HL-60/S4 (cell line): ENCODE results near the gene GBX1.

Source experiments
- in situ Hi-C: fragments of 300-500 bp; cut with MboI; formaldehyde crosslinking; loops from 2 replicates; pipeline ENCODE4 v1.14.3; 2022; ENCODE audit warnings: low sequenced_read_pairs

GBX1 gene

DNA sequence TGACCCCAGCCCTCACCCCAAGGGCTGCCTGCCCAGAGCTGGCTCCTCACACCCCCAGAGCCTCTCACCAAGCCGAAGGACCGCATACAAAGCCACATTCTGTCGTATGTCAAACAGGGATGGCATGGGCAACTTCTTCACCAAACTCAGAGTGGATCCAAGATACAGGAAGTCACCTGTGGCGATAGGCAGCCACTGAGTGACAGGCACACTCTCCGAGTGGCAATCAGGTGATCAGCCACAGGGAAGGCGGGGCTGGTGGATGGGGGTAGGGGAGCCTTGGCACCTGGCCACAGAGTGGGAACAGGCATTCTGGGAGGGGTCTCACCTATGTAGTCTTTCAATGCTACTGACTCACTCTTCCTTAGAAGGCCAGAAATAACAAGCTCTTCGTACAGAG is 26.7 kb upstream of the GBX1 start:
- in situ Hi-C loops = no loop called here

DNA sequence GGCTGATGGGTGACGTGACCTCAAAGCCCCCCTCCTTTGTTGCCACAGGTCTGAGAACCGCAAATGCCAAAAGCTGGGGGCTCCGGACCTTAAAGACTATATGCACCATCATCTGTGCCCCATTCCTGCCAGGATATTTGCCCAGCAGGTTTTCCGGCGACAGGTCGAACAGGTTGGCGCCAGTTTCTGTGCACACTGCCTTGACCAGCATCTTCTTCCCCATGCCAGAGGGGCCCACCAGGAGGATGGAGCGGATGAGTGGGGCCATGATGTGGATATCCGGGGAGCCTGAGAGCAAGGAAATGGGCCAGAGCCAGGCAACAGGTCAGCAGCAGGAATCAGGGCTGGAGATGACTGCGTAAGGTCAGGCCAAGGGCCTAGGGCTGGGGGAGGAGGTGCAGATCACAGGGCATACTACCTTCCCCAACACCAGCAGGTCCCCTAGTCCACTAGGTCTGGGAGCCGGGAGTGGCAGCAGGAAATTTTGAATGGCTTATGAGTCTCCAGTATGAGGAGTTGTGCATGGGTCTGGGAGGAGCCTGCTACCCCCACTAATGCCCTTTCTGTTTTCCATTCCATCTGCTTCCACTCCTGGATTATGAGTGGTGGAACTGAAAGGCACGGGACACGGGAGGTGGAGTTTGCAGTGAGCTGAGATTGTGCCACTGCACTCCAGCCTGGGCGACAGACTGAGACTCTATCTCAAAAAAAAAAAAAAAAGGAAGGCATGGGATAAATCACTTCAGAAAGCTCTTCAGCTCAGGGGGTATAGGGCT is 25.9 kb upstream of the GBX1 start:
- in situ Hi-C loops = no loop called here

DNA sequence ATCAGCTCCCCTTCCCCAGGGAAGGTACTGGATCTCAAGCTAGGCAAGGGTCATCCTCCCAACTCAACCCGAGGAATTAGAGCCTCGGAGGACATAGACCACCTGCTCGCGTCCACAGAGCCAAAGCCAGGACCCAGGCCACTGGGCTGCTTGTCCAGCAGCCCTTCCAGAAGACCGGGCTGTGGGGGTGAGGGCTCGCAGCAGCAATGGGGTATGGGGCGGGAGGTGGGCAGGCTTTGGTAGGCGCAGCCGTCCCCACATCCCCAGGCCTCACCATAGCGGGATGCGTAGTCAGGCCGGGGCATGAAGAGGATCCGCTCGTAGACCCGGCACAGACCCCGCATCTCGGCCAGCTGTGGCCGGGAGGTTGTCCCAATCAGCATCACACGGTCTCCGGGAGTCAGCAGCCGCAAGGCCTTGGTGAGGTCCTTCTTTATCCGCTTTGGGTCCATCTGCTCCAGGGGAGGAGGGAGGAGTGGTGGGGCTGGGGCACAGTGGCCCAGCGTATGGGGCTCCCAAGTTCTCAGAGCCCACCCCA is 24.6 kb upstream of the GBX1 start:
- in situ Hi-C loops = no loop called here

DNA sequence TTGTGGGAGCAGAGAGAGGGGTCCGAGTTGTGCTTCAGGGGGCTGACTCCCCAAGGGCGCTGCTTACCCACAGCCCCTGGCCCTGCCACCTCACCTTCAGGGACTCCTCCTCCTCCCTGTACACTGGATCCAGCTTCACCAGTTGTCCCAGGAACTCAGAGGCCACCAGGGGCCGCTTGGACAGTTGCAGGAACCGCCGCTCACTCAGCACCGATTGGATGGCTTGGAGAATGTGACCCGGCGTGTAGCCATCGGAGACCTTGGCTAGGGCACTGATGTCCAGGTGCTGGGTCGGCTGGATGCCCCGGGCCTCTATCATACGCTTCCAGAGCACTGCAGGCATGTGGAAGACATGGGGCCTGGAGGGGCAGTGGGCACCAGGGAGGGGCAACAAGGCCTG is 24.1 kb upstream of the GBX1 start:
- in situ Hi-C loops = no loop called here

DNA sequence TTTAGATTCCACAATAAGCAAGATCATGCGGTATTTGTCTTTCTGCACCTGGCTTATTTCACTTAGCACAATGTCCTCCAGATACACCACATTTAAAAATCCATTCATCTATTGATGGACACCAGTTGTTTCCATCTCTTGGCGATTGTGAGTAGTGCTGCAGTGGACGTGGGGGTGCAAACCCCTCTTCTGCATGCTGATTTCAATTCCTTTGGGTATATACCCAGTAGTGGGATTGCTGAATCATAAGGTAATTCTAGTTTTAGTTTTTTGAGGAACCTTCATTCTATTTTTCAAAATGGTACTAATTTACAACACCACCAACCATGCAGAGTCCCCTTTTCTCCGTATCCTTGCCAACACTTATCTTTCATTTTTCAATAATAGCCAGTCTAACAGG is 21.5 kb upstream of the GBX1 start:
- in situ Hi-C loops = no loop called here

DNA sequence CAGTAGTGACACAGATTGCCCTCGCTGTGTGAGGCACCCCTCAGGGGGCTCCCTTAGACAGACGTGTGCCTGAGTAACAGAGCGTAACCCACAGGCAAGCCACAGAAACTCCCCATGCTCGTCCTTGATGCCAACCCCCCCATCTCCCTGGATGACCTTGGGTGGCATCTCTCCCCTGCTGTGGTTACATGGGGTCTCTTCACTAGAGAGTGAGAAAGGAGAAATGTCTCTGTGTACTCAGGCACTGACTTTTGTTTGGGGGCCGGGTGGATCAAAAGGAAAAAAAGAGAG is 20.7 kb upstream of the GBX1 start:
- in situ Hi-C loops = no loop called here

DNA sequence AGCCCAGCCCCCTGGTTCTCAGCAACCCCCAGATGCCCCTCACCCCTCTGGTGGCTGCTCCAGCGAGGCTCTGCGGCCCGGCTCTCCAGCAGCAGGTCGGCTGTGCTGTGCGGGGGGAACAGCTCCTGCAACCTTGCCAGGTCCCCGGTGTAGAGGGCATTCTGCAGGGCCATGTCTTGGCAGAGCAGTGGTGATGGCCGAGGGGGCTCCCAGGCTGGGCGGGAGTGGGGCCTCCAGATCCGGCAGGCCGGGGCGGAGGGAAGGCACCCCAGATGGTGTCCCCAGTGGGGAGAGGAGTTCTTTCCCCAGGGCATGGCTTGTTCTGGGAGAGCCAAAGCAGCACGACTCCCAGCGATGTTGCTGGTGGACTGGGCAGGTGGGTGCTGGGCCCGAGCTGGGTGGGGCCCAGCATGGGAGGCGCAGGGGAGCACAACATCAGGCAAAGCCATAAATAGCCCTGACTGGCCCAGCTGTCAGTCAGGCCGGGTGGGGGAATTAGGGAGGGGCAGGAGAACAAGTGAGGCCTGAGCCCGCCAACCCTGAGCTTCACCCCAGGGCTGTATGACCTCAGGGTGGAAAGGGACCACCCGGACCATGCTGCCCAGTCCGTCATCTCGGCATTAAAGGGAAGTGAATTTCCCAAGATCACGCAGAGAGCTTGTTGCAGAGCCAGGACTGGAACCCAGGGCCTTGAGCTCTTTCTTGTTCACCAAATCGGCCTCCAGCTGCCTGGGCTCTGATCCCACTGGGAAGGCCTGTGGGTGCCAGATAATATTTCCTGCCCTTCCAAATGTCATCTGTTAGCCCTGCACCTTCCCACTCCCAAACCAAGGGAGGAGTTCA is 20.1 kb upstream of the GBX1 start:
- in situ Hi-C loops = no loop called here

DNA sequence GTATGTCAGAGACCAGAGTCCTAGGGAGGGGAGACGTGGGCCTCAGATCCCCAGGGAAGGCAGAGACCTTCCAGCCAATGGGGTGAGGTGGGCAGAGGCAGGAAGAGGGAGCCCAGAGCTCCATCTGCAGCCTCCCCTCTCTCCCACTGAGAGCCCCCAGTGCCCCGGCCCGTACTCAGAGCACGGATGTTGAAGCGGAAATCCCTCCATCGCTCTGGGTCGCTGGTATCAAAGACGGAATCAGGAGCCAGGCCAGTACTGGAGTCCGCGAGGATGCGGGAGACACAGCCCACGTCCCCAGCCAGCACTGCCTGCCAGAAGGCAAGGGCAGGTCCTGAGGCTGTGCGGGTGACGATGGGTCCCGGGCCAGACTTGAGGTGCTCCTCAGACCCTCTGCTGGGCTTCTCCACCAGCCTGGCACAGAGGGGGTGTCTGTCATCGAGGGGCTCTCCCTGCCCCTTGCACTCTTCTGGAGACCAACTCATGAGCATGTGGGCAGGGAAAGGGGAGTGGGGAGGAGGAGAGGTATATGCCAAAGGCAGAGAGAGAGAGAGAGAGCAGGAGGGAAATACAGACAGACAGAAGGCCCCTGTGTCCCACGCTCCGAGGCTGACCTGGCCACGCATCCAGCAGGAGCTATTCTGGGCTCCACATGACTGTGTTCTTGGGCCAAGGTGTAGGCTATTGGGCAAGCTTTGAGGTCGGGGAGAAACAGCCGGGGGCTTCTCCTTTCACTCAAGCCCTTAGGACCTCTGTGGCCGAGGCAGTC is 19.3 kb upstream of the GBX1 start, which contains the start of gene ASB10:
ASB10 (minus strand) TSS at position 611 of the 769 bp plus-strand sequence; CDS start at position 491, 120 bp downstream.
- in situ Hi-C loops = no loop called here

DNA sequence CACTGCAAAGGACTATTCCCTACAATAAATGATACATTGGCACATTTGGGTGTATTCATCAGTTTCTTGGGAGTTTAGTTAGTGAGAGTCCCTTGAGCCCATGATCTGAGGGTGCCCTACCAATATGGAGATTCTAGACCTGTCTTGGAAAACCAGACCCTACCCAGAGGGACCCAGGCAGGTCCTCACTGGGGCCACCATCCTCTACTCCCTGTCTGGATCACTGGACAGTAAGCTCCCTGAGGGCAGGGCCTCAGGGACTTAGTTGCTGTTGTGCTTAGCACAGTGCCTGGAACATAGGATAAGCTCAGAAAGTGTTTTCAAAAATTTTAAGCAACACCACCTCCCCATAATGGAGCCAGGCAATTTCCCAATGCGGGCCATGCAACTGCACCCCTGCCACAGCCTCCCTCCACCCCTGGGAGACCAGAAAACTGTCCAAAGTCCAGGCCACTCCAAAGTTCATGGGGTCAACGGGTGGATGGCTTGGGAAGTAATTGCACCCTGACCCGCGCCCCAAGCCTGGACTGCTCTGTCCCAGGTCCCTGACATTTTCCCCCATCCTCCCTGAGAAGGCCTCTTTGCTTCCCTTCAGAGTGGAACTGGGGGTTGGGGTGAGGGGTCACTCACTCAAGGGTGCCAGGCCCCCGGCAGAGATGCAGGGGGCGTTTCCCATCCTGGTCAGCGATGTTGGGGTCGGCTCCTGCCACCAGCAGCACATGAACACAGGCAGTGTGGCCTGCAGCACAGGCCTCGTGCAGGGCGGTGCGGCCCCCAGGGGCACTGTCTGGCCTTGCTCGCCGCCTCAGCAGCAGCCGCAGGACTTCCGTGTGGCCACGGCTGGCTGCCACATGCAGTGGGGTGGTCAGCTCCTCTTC is 18.5 kb upstream of the GBX1 start:
- in situ Hi-C loops = no loop called here

DNA sequence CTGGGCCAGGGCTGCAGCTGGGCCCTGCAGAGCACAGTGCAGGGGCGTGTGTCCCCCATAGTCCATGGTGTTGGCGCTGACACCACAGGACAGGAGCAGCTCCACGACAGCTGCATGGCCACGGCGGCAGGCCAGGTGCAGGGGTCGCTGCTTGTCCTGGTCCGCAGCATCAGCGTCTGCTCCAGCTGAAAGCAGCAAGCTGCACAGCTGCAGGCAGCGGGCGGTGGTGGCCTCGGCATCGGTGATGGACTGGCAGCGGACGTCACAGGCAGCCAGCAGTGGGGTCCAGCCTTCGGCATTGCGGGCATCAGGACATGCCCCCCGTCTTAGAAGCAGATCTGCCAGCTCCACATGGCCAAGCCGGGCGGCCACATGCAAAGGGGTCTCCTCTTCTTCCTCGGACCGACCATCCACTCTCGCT is 13.5 kb upstream of the GBX1 start:
- in situ Hi-C loops = no loop called here

DNA sequence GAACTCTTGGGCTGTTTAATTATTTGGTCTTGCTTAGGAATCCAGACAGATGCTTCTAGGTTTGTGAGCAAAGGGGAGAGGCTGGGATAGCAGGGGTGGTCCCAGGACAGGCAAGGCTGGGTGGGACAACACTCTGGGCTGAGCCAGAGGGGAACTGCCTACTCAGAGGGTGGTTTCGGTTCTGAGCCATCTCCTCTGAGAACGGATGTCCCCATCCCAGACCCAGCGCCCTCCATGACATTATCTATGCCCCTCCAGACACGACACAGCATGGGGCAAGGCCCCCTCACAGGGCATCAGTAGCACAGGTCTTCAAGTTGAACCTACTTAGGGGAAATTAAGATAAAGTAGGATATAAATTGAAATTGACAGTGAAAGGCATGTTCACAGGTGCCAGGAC is 12.5 kb upstream of the GBX1 start:
- in situ Hi-C loops = no loop called here

DNA sequence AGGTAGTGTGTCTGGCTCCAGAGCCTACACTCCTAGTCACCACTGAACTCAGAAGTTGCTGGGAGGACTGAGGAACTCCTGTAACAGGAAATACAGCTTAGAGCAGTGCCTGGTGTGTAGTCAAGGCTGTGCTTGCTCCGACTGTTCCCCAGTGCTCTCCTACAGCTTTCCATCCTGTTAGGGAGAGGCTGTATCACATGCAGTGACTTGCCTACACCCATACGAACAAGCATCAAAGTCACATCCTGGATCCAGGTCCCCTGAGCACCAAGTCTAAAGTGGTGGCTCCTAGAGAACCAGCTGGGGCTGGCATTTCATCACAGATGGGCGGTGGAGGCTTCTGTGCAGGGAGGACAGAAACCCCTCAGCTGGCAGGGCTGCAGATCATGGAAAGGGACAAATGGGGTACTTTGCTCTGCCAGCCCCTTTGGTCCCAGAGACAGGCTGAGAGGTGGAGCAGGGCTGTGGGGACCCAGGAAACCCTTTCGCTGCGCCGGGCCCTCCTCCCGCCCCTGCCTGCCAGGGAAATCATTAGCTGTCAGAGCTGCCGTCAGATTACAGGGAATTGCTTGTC is 11.9 kb upstream of the GBX1 start:
- in situ Hi-C loops = no loop called here

DNA sequence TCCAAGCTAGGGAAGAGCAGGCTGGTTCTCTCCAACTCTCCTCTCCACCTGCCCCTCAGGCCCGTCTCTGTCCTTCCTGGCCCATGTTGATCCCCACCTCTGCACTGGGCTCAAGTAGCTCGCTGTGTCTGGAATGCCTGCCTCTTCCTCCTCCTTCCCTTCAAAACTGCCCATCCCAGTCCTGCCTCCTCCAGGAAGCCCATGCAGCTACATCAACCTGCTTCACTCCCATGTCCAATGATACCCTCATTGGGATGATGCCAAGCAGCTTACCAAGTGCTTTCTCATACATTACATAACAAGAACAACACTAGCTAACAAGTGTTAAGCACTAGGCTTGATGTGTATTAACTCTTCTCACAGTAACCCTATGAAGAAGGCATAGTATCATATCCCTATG is 11.3 kb upstream of the GBX1 start:
- in situ Hi-C loops = no loop called here

DNA sequence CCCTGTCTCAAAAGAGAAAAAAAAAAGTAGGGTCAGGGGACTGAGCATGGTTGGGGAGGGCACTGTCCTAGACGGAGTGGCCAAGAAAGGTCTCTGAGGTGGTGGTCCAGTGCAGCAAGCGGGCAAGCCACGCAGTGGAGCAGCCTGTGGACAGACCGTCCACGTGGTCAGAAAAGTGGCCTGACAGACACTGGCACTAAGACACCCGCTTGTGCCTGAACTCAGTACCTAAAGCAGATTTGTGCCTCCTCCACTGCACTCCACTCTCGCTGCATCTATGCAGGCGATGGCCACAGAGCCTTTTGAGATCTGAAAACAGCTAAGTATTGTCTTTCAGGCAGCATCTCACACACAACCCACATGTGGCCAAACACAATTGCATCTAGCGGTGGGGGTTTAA is 10.7 kb upstream of the GBX1 start:
- in situ Hi-C loops = no loop called here

DNA sequence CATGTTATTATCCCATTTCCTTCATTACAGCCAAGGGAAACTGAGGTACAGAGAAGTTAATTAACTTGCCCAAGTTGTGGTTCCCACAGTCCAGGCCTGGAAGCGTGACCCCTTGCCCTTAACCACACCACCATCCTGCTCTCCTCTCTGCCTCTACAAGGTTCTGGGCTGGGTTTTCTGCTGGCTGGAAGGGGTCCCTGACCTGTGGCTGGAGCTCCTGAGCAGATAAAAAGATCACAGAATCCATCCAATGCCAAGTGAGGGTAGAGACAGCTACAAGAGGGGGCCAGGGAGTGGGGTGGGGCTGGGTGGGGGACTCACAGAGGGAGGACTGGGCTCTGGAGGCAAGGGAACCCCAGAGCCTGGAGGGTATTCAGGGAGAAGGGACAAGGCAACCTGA is 9.8 kb upstream of the GBX1 start:
- in situ Hi-C loops = no loop called here

DNA sequence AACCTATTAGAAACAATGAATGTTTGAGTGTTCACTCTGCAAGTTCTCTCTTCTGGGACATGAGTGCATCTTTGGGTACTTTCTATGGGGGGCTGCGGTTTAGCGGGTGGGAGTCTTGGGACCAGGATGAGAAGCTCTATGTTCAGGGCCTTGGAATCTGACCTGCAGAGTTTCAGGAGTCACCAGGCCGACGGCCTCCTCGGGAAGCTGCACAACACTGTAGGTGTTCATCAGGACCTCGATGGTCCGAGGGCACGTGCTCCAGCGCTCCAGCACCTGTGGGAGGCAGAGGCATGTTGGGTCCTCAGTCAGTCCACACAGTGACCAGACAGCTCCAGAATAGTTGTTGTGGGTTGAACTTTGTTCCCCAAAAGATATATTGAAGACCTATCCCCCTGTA is 8.9 kb upstream of the GBX1 start:
- in situ Hi-C loops = no loop called here

DNA sequence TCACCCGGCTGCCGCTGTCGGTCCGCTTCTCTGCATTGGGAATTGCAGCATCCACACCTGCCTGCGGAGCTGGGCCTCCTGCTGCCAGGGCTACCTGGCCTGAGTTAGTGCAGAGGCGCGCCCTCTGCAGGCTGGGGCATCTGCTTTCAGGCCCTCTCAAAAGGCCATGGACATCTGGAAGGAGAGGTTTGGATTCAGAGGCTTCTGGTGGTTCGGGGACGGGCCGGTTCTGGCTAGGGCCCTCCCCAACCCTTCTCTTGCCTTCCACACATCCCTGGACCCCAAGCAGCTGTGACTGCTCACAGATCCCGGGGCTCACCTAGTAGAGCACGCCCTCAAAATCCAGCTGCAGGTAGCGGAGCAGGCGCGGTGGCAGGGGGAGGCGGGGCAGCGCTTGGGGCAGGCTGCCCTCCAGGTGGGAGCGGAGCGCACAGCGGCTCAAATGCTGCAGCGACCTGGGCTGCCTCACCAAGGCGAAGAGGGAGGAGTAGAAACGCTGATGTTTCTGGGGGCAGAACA is 8.4 kb upstream of the GBX1 start:
- in situ Hi-C loops = no loop called here

DNA sequence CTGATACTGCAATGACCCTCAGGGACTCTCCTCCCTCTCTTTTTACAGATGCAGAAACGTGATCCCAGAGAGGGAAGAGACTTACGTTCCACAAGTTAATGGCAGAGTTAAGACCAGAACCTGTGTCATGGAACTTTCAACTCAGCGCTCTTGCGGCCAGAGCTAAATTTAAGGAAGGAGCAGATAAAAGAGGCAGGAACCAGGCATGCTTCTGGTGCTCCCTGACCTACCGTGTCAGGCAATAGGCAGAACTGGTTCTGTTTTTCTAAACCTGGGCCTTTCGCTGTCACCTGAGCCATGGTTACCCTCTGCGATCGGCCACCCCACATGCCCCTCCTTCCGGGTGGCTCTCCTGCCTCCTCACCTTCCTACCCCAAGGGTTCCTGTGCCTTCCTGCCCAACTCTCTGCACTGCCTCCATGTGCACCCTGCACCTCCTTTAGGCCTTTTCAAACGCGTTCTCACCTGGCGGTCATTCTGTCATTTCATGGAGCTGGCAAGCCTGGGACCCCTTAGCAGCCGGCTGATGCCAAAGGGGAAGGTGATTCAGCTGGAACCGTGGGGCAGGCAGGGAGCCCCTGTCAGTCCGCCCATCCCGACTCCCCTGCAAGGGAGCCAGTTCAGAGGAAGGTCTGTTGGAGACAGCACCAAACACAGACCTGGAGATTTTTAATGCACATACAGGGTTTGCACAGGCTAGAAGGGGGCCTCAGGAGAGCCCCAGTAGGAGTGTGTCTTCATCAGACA is 7.7 kb upstream of the GBX1 start:
- in situ Hi-C loops = no loop called here
